H1 (cell line): Measurements from ENCODE around the gene UHRF2. TPM values are rescaled to one million over a fixed set of nuclear protein-coding genes. Genes with fewer than 3 reads are reported as not detected.

Experiments
- BCL11A ChIP-seq, 2 experiments: IDR thresholded peaks; one replicate each; pipeline ENCODE4 v1.6.1; 2011; ENCODE audit warnings: low read depth in 2 of 2, low read length in 2 of 2, mild to moderate bottlenecking in 2 of 2
- CHD2 ChIP-seq: IDR thresholded peaks from 2 replicates; pipeline ENCODE4 v1.6.1; 2012; ENCODE audit warnings: low read length, improper control_type of control experiment
- NANOG ChIP-seq: IDR thresholded peaks from 2 replicates; pipeline ENCODE4 v1.6.1; 2011; ENCODE audit warnings: low read length, low read depth, mild to moderate bottlenecking, inconsistent platforms; ENCODE audit not compliant: insufficient read depth, poor library complexity, severe bottlenecking
- RFX5 ChIP-seq: IDR thresholded peaks from 2 replicates; pipeline ENCODE4 v1.6.1; 2011; ENCODE audit warnings: low read depth, low read length, improper control_type of control experiment, borderline replicate concordance
- SP1 ChIP-seq: IDR thresholded peaks from 2 replicates; pipeline ENCODE4 v1.6.1; 2011; ENCODE audit warnings: low read depth, low read length
- SRF ChIP-seq: IDR thresholded peaks from 2 replicates; pipeline ENCODE4 v1.6.1; 2011; ENCODE audit warnings: mild to moderate bottlenecking, low read depth, low read length, moderate library complexity
- YY1 ChIP-seq: IDR thresholded peaks from 2 replicates; pipeline ENCODE4 v1.6.1; 2011; ENCODE audit warnings: low read depth, mild to moderate bottlenecking, low read length
- polyA plus RNA-seq, 7 experiments: library from polyadenylated mRNA; depleted of rRNA in 3 of 7; stranded (reverse) in 5 of 7; unstranded in 2 of 7; fragments of >200 nt in 5 of 7; fragments of 200-250 nt in 2 of 7; gene quantifications; 1 replicate in 5 of 7; 2 replicates in 1 of 7; 4 replicates in 1 of 7; pipeline versions ENCODE4 v1.2.1 to v1.2.3, GENCODE V29; 2011 to 2013; ENCODE audit warnings: missing spikeins in 2 of 7, mixed read lengths in 2 of 7
- total RNA-seq: library from RNA; stranded (reverse); fragmentation: NEBNext Ultra II Directional; extraction: Animal tissue kit (Norgen Biotek cat#: 25700); gene quantifications from 2 replicates; pipeline ENCODE4 v1.2.1, GENCODE V29; 2021

UHRF2 gene
- total and polyA plus RNA-seq, 2 of the 8 experiments (the other 6 are each of a cell fraction or from before 2014, with no cell fraction given): 31.8 to 48.0 TPM

DNA sequence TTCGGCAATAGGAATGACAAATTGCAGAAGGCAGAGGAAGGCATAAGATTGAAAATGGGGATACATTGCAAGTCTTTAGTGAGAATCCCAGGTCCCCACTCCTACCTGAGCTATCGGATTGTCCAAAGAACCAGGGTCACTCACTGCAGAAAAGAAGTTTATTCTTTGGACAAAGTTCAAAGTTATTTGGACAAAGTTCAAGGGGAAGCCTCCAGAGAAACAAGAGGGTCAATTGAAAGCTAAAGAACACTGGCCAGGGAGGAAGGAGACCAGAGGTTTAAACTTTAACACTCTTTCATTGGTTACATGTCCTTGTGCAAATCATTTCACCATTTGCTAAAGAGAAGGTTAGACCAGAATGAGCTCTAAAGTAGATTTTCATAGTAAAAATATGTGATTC is 5.2 kb upstream of the UHRF2 start (continued):
- TF ChIP-seq BCL11A (IDR thresholded peaks at IDR 0.05; ENCODE audit: low read depth in 2 of 2, low read length in 2 of 2): no peak
- no peak for TF ChIP-seq YY1
- no peak for TF ChIP-seq NANOG
- TF ChIP-seq RFX5: no peak
- TF ChIP-seq SP1: no peak
- TF ChIP-seq SRF: no peak
- no peak for TF ChIP-seq CHD2
